CD4-positive, alpha-beta T cell (primary cell): ENCODE results near the gene OR6B2. TPM values are rescaled to one million over a fixed set of nuclear protein-coding genes. Genes with fewer than 3 reads are reported as not detected.
"Not testable (repeated sequence)": the region's sequence is repeated elsewhere in the genome, so short reads cannot be mapped to it uniquely, and the experiment has no call there.

ENCODE experiments used
- ATAC-seq: fragments of 200-7000 bp; cut with Tn5 transposase; one replicate; pipeline ENCODE4 v1.10.0; 2022; ENCODE audit warnings: mild to moderate bottlenecking; ENCODE audit not compliant: poor library complexity
- CTCF ChIA-PET: fragments of 350-600 bp; sonication (Branson Sonifier 250); formaldehyde crosslinking; loops from one replicate; lab custom pipeline; 2021; ENCODE audit warnings: antibody characterized with exemption, inconsistent platforms; lab: Charles Lee
- POLR2A ChIA-PET: fragments of 350-600 bp; sonication (Branson Sonifier 250); formaldehyde crosslinking; loops from one replicate; lab custom pipeline; 2021; ENCODE audit warnings: antibody characterized with exemption, inconsistent platforms; lab: Charles Lee
- DNase-seq, 14 experiments: peaks; one replicate each; pipeline ENCODE4 v3.0.0-alpha.2; 2013 to 2020; ENCODE audit warnings: mixed read lengths in 2 of 14
- H3K27ac ChIP-seq, 2 donors: one replicate each; pipeline versions ENCODE4 v1.5.1 to v1.7.0; 2013; ENCODE audit warnings: low read length in 2 of 2, low read depth in 1 of 2, mild to moderate bottlenecking in 1 of 2
- H3K27me3 ChIP-seq, 2 experiments: 1 replicate in 1 of 2; 2 replicates in 1 of 2; pipeline versions ENCODE4 v1.6.1 to v1.7.0; 2013; ENCODE audit warnings: low read length in 2 of 2, control low read depth in 1 of 2, mild to moderate bottlenecking in 1 of 2, moderate library complexity in 1 of 2; ENCODE audit not compliant: insufficient read depth in 2 of 2, control insufficient read depth in 1 of 2
- H3K36me3 ChIP-seq: one replicate; pipeline ENCODE4 v1.6.1; 2013; ENCODE audit warnings: low read length, control low read depth; ENCODE audit not compliant: insufficient read depth
- H3K4me1 ChIP-seq: one replicate; pipeline ENCODE4 v1.6.1; 2013; ENCODE audit warnings: low read length, control low read depth; ENCODE audit not compliant: insufficient read depth
- H3K4me3 ChIP-seq: one replicate; pipeline ENCODE4 v1.5.1; 2013; ENCODE audit warnings: mild to moderate bottlenecking, low read length, moderate library complexity
- H3K9me3 ChIP-seq, 2 experiments: 1 replicate in 1 of 2; 2 replicates in 1 of 2; pipeline versions ENCODE4 v1.6.1 to v1.7.0; 2013; ENCODE audit warnings: low read length in 2 of 2, mild to moderate bottlenecking in 2 of 2, control low read depth in 1 of 2, moderate library complexity in 1 of 2; ENCODE audit not compliant: control insufficient read depth in 1 of 2, insufficient read depth in 1 of 2
- H3K27ac Mint-ChIP-seq: one replicate; pipeline ENCODE4 v1.8.0; 2020; ENCODE audit warnings: mixed read lengths
- H3K27me3 Mint-ChIP-seq: one replicate; pipeline ENCODE4 v1.8.0; 2021; ENCODE audit warnings: mixed read lengths
- H3K36me3 Mint-ChIP-seq: one replicate; pipeline ENCODE4 v1.8.0; 2021; ENCODE audit warnings: low read depth, mixed read lengths
- H3K4me1 Mint-ChIP-seq: one replicate; pipeline ENCODE4 v1.8.0; 2021; ENCODE audit warnings: low read depth, mixed read lengths
- H3K4me3 Mint-ChIP-seq: one replicate; pipeline ENCODE4 v1.8.0; 2020; ENCODE audit warnings: mild to moderate bottlenecking, mixed read lengths
- H3K9me3 Mint-ChIP-seq: one replicate; pipeline ENCODE4 v1.8.0; 2020; ENCODE audit warnings: mixed read lengths
- CTCF ChIP-seq: fragments of 200-600 bp; IDR thresholded peaks from one replicate; pipeline ENCODE4 v1.8.0; 2022; ENCODE audit warnings: antibody characterized with exemption, mild to moderate bottlenecking
- intact Hi-C, 2 experiments: fragments of 100-400 bp; cut with DNase I in 1 of 2; cut with micrococcal nuclease in 1 of 2; formaldehyde crosslinking; loops; one replicate each; pipeline versions ENCODE4 v1.15.1 to v1.9.0; 2023 to 2025; cut with DNase I, micrococcal nuclease
- total RNA-seq, 174 experiments: library from RNA in 2 of 174; stranded (reverse) in 2 of 174; gene quantifications; one replicate each; pipeline ENCODE4 v1.2.3 and lab custom pipeline; 2021 to 2026

OR6B2 gene
- total RNA-seq, 2 experiments from 2014 or later = not detected

- H3K27ac ChIP-seq = no peak overlapping the region
- no peaks in the 10 kb centered on the region for H3K36me3 ChIP-seq
- POLR2A ChIA-PET = no interaction called here
- no peaks in the 10 kb centered on the region for H3K4me1 ChIP-seq
- Mint-ChIP-seq H3K4me3 (no peak overlapping the region), H3K9me3 (no peaks in the 10 kb centered on the region), H3K36me3 (no peaks in the 10 kb centered on the region), H3K27me3 (peaks cover 78% of the 10 kb centered on the region), H3K4me1 (no peaks in the 10 kb centered on the region), H3K27ac (no peak overlapping the region)
- peaks cover 15 to 20% of the 10 kb centered on the region in 2 experiments for H3K27me3 ChIP-seq
- ATAC-seq (no peak), DNase-seq (no peak)
- H3K9me3 ChIP-seq = peaks cover 0 to 4% of the 10 kb centered on the region in 2 experiments
- intact Hi-C loops = no loop called here
- no peak overlapping the region for H3K4me3 ChIP-seq
- no peak for TF ChIP-seq CTCF
- CTCF ChIA-PET = no interaction called here
These were observed 20.0 kb upstream of the OR6B2 start for GRCh38 chr2:240050278-240050677.

- no peaks in the 10 kb centered on the region for H3K36me3 ChIP-seq
- DNase-seq (no peak), ATAC-seq (no peak)
- no peak overlapping the region for H3K27ac ChIP-seq
- Mint-ChIP-seq H3K4me1 (no peaks in the 10 kb centered on the region), H3K27me3 (peaks cover 76% of the 10 kb centered on the region), H3K27ac (no peak overlapping the region), H3K9me3 (no peaks in the 10 kb centered on the region), H3K36me3 (no peaks in the 10 kb centered on the region), H3K4me3 (no peak overlapping the region)
- ChIA-PET CTCF (no interaction called here), POLR2A (no interaction called here)
- H3K4me3 ChIP-seq = no peak overlapping the region
- H3K9me3 ChIP-seq = peaks cover 0 to 10% of the 10 kb centered on the region in 2 experiments
- H3K27me3 ChIP-seq = peaks cover 10 to 15% of the 10 kb centered on the region in 2 experiments
- intact Hi-C loops = no loop called here
- no peak for TF ChIP-seq CTCF
- no peaks in the 10 kb centered on the region for H3K4me1 ChIP-seq
These were observed 18.0 kb upstream of the OR6B2 start for GRCh38 chr2:240048237-240048636.

- ChIA-PET CTCF (no interaction called here), POLR2A (no interaction called here)
- no peak overlapping the region for H3K27ac Mint-ChIP-seq
- Histone ChIP-seq H3K36me3 (no peaks in the 10 kb centered on the region), H3K4me1 (no peaks in the 10 kb centered on the region), H3K27ac (no peak overlapping the region), H3K4me3 (no peak overlapping the region), H3K9me3 (peaks cover 0 to 12% of the 10 kb centered on the region in 2 experiments), H3K27me3 (peaks cover 22 to 25% of the 10 kb centered on the region in 2 experiments)
- DNase-seq (no peak), ATAC-seq (no peak)
- no peak for TF ChIP-seq CTCF
- H3K9me3 Mint-ChIP-seq = no peaks in the 10 kb centered on the region
- H3K36me3 Mint-ChIP-seq = no peaks in the 10 kb centered on the region
- intact Hi-C loops = no loop called here
- peaks cover 64% of the 10 kb centered on the region for H3K27me3 Mint-ChIP-seq
- no peak overlapping the region for H3K4me3 Mint-ChIP-seq
- no peaks in the 10 kb centered on the region for H3K4me1 Mint-ChIP-seq
These were observed 14.9 kb upstream of the OR6B2 start for GRCh38 chr2:240045098-240045497.

GRCh38 chr2:240044096-240044495 is 13.9 kb upstream of the OR6B2 start:
- H3K9me3 Mint-ChIP-seq, H3K27ac ChIP-seq, POLR2A ChIA-PET, H3K4me3 Mint-ChIP-seq, ATAC-seq, CTCF ChIA-PET, intact Hi-C loops, H3K4me1 Mint-ChIP-seq, H3K36me3 ChIP-seq, H3K27ac Mint-ChIP-seq, H3K4me3 ChIP-seq, H3K36me3 Mint-ChIP-seq, H3K4me1 ChIP-seq, DNase-seq: not testable (repeated sequence)
- H3K27me3 Mint-ChIP-seq = peaks cover 57% of the 10 kb centered on the region
- Histone ChIP-seq H3K27me3 (peaks cover 31 to 32% of the 10 kb centered on the region in 2 experiments), H3K9me3 (peaks cover 0 to 12% of the 10 kb centered on the region in 2 experiments)
